GM18873 (cell line): ENCODE data around the gene C4A.
"Not testable (repeated sequence)": the region's sequence is repeated elsewhere in the genome, so short reads cannot be mapped to it uniquely, and the experiment has no call there.

Experiments
- ATAC-seq: cut with Tn5 transposase; IDR thresholded peaks from one replicate; pipeline ENCODE4 v1.9.1; 2021; ENCODE audit warnings: mild to moderate bottlenecking, moderate library complexity, moderate number of reproducible peaks; ENCODE audit not compliant: unreplicated experiment, low FRiP score

The C4A gene

DNA sequence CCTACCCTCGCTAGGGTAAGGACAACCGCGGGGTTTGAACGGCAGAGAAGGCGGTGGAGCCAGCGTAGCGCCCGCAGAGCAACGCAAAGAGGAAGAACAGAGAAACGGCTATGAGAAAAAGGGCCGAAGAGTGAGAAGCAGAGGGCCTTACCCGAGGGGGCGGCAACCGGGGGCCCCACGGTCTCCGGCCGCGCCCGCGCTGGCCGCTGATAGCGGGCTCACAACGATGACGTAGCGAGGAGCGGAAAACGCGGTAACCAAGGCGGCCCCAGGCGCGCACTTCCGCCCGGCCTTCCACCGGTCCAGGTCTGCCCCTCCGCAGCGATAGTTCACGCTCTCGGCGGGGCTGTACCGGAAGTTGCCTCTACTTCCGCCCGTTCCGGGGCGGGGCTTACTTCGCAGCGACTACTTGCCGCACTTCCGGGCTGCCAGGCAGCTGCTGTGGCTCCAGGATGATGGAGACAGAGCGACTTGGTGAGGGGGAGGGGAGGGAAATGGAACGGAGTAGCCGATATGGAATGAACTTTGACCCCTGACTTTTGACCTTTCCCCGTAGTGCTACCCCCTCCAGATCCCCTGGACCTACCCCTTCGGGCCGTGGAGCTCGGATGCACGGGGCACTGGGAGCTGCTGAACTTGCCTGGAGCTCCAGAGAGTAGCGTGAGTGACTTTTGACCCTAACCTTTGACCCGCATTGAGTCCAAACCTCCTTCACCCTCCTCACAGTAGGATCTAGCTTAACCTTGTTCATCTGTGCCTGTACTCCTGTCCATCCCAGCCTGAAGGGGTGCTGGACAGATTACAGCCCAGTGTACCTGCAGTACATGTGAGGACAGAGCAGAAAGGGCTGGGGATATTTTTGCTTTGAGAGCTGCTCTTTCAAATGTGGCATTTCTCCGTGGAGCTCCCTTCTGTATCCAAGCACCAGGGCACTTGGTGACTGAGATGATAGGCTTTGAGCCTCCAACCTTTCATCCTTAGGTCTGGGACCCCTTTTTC, 22.8 kb upstream of the C4A start, which contains the start of the genes NELFE and SKIC2:
Gene NELFE (minus strand): TSS at position 231 of the 999 bp plus-strand sequence. CDS start 525 bp downstream, outside the sequence.
Gene SKIC2 (plus strand): TSS at position 435 of the 999 bp plus-strand sequence. CDS start 18 bp downstream, at position 453.
- peak; percentile 90 for ATAC-seq

DNA sequence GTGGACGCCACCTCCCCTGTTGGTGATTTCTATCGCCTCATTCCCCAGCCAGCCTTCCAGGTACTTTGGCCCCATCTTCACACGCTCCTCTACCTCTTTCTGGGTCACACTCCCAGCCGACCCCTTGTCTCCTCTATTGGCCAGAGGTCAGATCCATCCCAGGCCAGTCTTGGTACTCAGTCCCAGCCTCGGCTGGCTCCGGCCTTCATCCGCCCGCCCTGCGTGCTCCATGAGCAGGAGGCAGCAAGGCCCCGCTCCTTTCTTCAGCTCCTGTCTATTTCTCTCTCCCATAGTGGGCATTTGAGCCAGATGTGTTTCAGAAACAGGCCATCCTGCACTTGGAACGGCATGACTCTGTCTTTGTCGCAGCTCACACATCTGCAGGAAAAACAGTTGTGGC, 20.2 kb upstream of the C4A start:
- no peak for ATAC-seq

DNA sequence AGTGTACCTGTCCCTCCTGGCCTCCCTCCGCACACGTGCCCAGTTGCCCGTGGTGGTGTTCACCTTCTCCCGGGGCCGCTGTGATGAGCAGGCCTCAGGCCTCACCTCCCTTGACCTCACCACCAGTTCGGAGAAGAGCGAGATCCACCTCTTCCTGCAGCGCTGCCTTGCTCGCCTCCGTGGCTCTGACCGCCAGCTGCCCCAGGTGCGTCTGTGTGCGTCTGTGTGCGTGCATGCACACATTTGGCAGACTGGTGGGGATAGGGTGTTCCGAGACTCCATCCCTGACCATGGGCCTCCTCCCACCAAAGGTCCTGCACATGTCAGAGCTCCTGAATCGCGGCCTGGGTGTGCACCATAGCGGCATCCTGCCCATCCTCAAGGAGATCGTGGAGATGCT, 17.9 kb upstream of the C4A start:
- ATAC-seq, result no peak

DNA sequence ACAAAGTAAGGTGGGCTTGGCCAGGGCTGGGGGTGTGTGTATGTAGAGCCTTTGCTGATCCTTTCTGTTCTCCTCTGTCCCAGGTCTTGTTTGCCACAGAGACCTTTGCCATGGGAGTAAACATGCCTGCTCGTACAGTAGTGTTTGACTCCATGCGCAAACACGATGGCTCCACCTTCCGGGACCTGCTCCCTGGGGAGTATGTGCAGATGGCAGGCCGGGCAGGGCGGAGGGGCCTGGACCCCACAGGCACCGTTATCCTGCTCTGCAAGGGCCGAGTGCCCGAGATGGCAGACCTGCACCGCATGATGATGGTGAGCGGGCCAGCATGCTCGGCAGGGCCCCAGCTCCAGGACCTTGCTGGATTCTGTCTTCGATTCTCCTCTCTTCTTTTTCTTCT, 16.2 kb upstream of the C4A start:
- no peak for ATAC-seq

DNA sequence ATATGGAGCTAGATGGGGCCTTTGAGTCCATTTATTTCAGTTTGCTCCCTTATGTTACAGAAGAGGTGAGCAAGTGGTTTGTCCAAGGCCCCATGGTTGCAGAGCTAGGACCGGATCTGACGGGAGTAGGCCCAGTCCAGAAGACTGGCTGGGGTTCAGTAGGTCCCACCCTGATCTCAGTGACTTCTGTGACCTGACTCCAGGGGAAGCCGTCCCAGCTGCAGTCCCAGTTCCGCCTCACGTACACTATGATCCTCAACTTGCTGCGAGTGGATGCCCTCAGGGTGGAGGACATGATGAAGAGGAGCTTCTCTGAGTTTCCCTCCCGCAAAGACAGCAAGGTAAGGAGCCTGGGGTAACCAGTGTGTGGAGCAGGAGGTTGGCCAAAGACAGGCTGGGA, 15.4 kb upstream of the C4A start:
- no peak for ATAC-seq

DNA sequence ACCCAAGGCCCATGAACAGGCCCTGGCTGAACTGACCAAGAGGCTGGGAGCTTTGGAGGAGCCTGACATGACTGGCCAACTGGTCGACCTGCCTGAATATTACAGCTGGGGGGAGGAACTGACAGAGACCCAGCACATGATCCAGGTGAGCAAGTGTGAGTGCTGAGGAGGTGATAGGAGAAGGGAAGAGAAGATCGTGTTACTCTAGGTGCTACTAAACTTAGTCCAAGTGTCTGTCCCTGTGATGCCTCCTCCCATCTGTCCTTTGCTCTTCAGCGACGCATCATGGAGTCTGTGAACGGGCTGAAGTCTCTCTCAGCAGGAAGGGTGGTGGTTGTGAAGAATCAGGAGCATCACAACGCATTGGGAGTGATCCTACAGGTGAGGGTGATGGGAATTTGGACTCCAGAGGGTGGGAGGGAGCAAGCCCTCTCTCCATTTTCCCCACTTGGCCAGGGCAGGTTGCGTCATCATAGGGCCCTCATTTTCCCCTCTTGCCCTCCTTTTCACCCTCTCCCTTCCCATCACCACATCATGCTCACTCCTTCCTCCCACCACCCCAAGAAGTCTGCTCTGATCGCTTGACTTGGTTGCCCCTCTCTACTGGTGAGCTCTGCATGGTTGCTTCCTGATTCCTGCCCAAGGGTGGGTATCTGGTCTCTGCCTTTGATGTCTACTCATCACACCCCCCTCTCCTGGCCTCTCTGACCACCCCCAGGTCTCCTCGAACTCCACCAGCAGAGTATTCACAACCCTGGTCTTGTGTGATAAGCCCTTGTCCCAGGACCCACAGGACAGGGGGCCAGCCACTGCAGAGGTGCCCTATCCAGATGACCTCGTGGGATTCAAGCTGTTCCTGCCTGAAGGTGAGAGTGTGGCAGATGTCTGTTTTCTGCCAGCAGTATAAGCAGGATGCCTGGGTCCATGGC, 14.6 kb upstream of the C4A start:
- no peak for ATAC-seq

DNA sequence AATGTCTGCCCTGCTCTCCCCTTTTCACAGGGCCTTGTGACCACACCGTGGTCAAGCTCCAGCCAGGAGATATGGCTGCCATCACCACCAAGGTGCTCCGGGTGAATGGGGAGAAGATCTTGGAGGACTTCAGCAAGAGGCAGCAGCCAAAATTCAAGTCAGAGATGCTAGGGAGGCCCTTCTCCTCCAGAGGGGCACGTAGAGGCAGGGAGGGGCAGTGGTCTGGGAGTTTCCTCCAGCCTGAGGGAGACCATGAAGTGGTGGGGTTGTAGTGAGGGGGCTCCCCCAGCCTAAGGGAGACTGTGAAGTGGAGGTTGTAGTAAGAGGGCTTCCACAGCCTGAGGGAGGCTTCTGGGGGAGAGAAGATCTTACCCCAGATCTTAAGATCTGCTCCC, 13.9 kb upstream of the C4A start:
- ATAC-seq, result no peak

DNA sequence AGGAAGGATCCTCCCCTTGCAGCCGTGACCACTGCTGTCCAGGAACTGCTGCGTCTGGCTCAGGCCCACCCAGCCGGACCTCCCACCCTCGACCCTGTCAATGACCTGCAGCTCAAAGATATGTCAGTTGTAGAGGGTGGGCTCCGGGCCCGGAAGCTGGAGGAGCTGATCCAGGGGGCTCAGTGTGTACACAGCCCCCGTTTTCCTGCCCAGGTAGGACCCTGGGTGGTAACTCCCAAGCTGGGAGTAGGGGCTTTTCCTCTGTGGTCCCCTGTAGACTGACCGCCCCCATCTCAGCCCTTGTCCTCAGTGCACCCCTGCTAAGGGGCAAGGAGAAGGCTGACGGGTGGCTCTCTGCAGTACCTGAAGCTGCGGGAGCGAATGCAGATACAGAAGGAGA, 13.5 kb upstream of the C4A start:
- ATAC-seq, result no peak

DNA sequence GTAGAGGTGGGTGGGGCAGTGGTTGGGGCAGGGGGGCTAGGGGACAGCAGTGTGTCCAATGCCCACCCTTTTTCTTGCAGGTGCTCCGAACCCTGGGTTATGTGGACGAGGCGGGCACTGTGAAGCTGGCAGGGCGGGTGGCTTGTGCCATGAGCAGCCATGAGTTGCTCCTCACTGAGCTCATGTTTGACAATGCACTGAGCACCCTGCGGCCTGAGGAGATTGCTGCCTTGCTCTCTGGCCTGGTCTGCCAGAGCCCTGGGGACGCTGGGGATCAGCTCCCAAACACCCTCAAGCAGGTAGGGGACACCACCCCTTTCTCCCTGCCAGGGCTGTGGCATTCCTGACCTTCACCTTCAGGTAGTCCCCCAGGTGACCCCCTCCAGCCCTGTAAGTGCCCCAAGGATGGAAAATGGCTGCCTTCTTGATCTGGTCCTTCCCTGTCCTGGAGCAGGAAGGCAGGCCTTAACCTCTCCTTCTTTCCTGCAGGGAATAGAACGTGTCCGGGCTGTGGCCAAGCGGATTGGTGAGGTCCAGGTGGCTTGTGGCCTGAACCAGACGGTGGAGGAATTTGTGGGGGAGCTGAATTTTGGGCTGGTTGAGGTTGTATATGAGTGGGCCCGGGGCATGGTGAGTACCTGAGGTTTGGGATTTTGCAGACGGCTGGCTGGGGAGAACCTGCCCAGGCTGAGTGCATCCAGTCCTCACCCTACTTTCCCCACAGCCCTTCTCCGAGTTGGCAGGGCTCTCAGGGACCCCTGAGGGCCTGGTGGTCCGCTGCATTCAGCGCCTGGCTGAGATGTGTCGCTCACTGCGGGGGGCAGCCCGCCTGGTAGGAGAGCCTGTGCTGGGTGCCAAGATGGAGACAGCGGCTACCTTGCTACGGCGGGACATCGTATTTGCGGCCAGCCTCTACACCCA, 12.8 kb upstream of the C4A start:
- no peak for ATAC-seq

DNA sequence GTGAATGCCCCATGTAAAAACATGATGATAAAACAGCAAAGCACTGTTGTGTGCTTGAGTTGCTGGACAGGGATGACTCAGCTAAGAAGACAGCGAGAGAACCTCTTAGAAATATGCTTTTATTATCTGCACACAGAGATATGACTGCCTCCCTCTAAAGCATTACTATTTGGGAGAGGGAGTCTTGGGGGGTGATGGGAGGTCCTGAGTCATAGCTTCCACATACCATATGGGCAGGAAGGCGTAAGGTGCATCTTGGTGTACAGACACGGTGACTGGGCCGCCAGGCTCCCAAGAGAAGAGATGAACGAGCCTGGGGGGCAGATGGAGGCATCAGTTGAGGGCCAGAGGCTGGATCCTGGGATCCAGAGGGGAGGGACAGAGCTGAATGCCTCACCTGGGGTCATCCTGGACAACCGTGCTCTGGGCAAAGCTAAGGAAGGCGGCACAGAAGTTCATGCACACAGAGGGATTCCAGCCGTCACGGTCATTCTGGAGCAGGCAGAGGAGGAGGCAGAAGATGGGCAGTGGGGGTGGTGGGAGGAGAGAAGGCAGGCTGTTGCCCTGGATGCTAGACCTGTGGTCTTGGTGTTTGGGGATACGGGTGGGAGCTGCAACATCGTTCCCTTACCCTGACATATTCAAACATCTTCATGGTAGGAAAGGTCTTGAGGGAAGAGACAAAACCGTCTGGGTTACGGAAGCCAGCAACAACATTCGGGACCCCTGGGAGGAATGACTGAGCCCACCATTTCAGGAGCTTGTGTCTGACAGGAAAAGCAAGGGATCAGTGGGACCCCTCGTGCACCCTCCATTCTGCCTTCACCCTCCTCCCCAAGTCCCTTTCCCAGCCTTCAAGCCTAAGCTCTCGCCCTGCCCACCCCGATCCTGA, 11.9 kb upstream of the C4A start:
- no peak for ATAC-seq

DNA sequence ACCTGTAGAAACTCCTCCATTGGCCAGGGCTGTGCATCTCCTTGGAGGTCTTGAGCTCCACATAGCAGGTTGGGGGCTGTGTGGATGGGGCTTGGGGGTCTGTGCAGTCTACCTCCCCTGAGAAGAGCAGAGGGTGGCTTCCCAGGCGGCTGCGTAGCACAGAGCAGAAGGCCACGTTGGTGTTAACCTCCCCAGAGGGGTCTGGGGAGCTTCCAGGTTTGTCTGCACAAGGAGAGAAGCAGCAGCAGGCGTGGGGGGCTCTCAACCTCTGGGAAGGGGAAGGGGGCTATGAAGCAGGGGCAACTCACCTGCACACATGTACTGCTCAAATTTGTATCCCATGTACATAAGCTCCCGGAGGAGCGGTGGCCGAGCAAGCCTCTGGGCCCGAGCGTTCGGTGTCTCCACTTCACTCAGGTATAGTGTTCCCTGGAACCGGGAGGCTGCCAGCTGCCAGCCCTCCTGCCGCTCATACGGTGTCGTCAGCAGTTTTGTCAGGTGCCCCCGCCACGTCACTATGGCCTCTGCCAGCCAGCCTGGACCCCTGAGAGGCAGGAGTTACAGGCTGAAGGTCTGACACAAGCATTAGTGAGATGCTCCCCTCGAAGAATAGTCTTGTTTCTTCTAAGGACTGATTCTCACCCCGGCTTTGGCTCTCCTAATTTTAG, 11.1 kb upstream of the C4A start:
- no peak for ATAC-seq

DNA sequence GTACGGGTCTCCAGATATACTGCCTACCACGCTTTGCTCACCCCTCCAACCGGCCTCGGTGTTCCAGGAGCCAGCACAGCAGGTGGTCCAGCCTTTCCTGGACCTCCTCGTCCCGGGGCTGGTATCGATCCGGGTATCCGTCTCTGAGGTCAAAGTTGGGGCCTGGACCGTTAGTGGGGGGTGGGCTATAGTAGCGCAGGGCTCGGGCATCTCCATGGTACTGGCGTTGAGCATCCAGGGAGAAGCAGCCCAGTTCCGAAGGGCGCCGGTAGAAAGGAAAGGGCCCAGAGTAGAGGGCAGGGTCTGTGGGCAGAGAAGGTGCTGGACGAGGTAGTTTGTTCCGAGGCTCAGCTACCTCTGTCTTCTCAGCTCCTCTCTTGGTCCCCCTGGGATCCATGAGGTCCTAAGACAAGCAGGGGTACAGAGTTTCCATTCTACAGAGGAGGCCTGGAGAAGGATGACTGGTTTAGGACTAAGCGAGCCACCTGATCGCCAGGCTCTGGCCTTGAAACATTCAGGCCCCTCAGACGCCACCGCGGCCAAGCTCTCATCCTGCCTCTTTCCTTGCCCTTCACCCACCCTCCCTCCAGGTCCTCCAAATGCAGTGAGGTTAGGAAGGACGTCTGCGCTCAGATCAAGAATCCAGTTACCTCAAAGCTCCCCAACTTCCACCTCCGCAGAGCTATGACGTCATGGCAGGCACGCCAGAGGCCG, 10.4 kb upstream of the C4A start:
- no peak for ATAC-seq

DNA sequence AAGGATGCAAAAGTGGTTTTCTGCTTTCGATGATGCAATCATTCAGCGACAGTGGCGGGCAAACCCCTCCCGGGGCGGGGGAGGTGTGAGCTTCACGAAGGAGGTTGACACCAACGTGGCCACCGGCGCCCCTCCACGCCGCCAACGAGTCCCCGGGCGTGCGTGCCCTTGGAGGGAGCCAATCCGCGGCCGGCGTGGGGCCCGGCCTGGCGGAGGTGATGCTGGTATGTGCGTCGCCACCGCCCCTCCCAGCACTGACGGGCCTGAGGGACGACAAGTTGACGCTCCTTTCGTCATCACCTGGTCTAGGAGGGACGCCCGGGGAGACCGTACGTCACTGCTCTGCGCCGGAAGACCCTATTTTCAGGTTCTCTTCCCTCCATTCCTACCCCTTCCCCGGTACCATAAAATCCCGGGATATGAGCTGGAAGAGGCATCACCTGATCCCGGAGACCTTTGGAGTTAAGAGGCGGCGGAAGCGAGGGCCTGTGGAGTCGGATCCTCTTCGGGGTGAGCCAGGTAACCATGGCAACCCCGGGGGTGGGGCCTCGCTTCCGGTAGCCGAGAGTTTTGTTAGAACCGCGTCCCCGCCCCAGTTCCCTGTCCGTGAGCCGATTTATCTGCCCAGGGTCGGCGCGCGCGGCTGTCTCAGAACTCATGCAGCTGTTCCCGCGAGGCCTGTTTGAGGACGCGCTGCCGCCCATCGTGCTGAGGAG, 9.7 kb upstream of the C4A start, which contains the start of gene DXO:
Gene DXO (minus strand): TSS at position 146 of the 716 bp plus-strand sequence. CDS start 463 bp downstream, outside the sequence.
- ATAC-seq, result peak; percentile 75

DNA sequence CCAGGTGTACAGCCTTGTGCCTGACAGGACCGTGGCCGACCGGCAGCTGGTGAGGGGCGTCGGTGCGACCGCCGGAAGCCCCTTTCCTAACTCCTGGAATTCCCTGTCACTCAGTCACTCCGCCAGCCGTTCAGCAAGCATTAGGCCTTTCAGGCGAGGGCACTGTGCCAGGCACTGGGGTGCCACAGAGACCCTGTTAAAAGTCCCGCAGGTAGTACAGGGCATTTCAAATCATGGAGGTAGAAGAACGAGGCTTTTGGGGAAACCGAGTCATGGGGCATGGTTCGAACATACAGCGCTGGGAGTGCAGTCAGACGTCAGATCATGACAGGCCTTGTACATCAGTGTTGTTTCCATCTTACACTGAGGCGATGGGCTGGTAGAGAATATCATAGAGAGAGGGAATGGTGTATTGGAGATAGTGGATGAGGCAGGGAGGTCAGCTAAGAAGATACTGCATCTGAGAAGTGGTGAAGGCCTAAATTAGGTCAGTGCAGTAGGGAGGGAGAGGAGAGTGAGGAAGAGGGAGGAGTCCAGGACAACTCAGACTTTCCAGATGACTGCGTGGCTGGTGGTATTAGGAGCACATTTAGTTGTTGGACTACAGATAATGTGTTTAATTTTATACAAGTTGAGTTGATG, 9.0 kb upstream of the C4A start:
- ATAC-seq, result no peak

DNA sequence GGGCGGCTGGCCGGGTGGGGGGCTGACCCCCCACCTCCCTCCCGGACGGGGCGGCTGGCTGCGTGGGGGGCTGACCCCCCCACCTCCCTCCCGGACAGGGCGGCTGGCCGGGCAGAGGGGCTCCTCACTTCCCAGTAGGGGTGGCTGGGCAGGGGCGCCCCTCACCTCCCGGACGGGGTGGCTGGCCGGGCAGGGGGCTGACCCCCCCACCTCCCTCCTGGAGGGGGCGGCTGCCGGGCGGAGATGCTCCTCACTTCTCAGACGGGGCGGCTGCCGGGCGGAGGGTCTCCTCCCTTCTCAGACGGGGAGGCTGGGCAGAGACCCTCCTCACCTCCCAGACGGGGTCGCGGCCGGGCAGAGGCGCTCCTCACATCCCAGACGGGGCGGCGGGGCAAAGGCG, 5.8 kb upstream of the C4A start:
- ATAC-seq, result not testable (repeated sequence)

DNA sequence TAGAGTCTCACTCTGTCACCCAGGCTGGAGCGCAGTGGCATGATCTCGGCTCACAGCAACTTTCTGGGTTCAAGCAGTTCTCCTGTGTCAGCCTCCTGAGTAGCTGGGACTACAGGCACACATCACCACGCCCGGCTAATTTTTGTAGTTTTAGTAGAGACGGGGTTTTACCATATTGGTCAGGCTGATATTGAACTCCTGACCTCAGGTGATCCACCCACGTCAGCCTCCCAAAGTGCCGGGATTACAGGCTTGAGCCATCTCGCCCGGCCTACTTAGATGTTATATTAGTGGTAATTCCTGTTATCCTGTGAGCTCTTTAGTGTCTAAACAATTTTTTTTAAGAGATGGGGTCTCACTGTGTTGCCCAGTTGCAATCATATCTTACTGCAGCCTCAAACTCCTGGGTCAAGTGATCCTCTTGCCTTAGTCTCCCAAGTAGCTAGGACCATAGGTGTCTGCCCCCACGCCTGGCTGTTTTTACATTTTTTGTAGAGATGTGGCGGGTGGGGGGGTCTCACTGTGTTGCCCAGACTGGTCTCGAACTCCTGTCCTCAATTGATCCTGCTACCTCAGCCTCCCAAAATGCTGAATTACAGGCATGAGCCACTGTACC, 3.9 kb upstream of the C4A start:
- no peak for ATAC-seq
